Right cardiac atrium (tissue), 5 donors: ENCODE results near the gene SHISA5. TPM values are rescaled to one million over a fixed set of nuclear protein-coding genes. Genes with fewer than 3 reads are reported as not detected.
A peak's percentile ranks its signal among the peaks of the same experiment; 100 is the strongest.

Experiments
- ATAC-seq, 2 donors: fragments of 200-7000 bp; cut with Tn5 transposase; one replicate each; pipeline versions ENCODE4 v1.8.0 to v1.9.1; 2020; ENCODE audit warnings: moderate library complexity in 2 of 2, mild to moderate bottlenecking in 1 of 2
- DNase-seq, 3 donors: peaks; one replicate each; pipeline ENCODE4 v3.0.0-alpha.2; 2020
- H3K27ac ChIP-seq: one replicate; pipeline ENCODE4 v1.5.1; 2013; ENCODE audit warnings: mild to moderate bottlenecking, low read length, control low read depth, moderate library complexity
- H3K27me3 ChIP-seq: one replicate; pipeline ENCODE4 v1.6.1; 2013; ENCODE audit not compliant: control insufficient read depth, insufficient read depth
- H3K4me1 ChIP-seq: one replicate; pipeline ENCODE4 v1.6.1; 2013; ENCODE audit warnings: low read length; ENCODE audit not compliant: control insufficient read depth, insufficient read depth
- H3K4me3 ChIP-seq: one replicate; pipeline ENCODE4 v1.5.1; 2013; ENCODE audit warnings: low read length, control low read depth
- H3K9me3 ChIP-seq: one replicate; pipeline ENCODE4 v1.6.1; 2013; ENCODE audit warnings: low read length; ENCODE audit not compliant: control insufficient read depth
- WGBS: extraction: QIAGEN DNeasy Blood & Tissue Kit; methylation state at CpG from one replicate; pipeline ENCODE4 v1.1.7; 2013; 5-methylcytosine and 5-hydroxymethylcytosine counted together
- intact Hi-C, 4 donors: fragments of 100-400 bp; cut with DNase I; formaldehyde crosslinking; loops; one replicate each; pipeline versions ENCODE4 v1.11.0 to v1.14.0; 2022 to 2023
- polyA plus RNA-seq: library from polyadenylated mRNA; stranded (reverse); fragments of 200-250 nt; gene quantifications from one replicate; pipeline ENCODE4 v1.2.3, GENCODE V29; 2013
- total RNA-seq, 4 donors: library from RNA; stranded (reverse); fragmentation: NEBNext Ultra II Directional; extraction: Animal tissue kit (Norgen Biotek cat#: 25700); gene quantifications; one replicate each; pipeline ENCODE4 v1.2.1, GENCODE V29; 2021
- donor health status: healthy with polysubstance abuse.
- donor health status: DM: no; HTN: yes; CAD: no.
- donor health status: DM: no; HTN: no; CAD: no.
- donor health status: DM: no; HTN: yes; CAD: no; lungs with severe emphysema.
- donor health status: DM: yes; HTN: yes; CAD: no.

Gene SHISA5
- total and polyA plus RNA-seq, 5 donors: 57.0 to 93.1 (median 74.4) TPM

- Histone ChIP-seq H3K27me3 (no peaks in the 10 kb centered on the region), H3K9me3 (no peaks in the 10 kb centered on the region), H3K27ac (peak within 1 kb of the TSS; percentile 89), H3K4me1 (no peaks in the 10 kb centered on the region), H3K4me3 (peak within 1 kb of the TSS; percentile 49)
- WGBS: under 1% methylated on average over 54 of the region's 54 CpGs
- intact Hi-C loops: loop anchor here in 2 of 4 donors (5.0 kb wide), 2 partner anchors 38 to 163 kb away; no protein-coding TSS in a partner anchor
- peak; percentile 99 for DNase-seq
- ATAC-seq: peak; percentile 98
Measured at GRCh38 chr3:48439820-48440589, 64.0 kb downstream of the SHISA5 start, which contains the start of the genes CCDC51 and TMA7. Gene CCDC51 (minus strand): TSS chr3:48440119. CDS start chr3:48435128, 4,991 bp downstream. Gene TMA7 (plus strand): TSS chr3:48440257. CDS start chr3:48440297, 40 bp downstream.

GRCh38 chr3:48437812-48438211, 66.2 kb downstream of the SHISA5 start:
- intact Hi-C loops: loop anchor here in 3 of 4 donors (2.0 to 5.0 kb wide), 4 partner anchors 36 to 165 kb away; no protein-coding TSS in a partner anchor
- H3K27me3 ChIP-seq: no peaks in the 10 kb centered on the region
- WGBS: 86% methylated on average over 4 of the region's 4 CpGs
- no peak for DNase-seq
- no peak overlapping the region for H3K27ac ChIP-seq
- H3K4me3 ChIP-seq: no peak overlapping the region
- no peaks in the 10 kb centered on the region for H3K9me3 ChIP-seq
- ATAC-seq: no peak
- no peaks in the 10 kb centered on the region for H3K4me1 ChIP-seq

- intact Hi-C loops: loop anchor here (1.0 to 5.0 kb wide), 5 partner anchors 35 to 164 kb away; no protein-coding TSS in a partner anchor
- Histone ChIP-seq H3K4me3 (no peak overlapping the region), H3K27ac (no peak overlapping the region), H3K9me3 (no peaks in the 10 kb centered on the region), H3K4me1 (no peaks in the 10 kb centered on the region), H3K27me3 (no peaks in the 10 kb centered on the region)
- 84% methylated on average over 7 of the region's 7 CpGs for WGBS
- ATAC-seq: no peak
- DNase-seq: peak in 1 of 3 donors; percentile 27
Measured at GRCh38 chr3:48436855-48437254, 67.1 kb downstream of the SHISA5 start.

GRCh38 chr3:48436477-48436787, 67.5 kb downstream of the SHISA5 start:
- H3K9me3 ChIP-seq: no peaks in the 10 kb centered on the region
- H3K4me3 ChIP-seq: no peak overlapping the region
- intact Hi-C loops: loop anchor here (1.0 to 5.0 kb wide), 5 partner anchors 34 to 164 kb away; no protein-coding TSS in a partner anchor
- no peaks in the 10 kb centered on the region for H3K4me1 ChIP-seq
- 65% methylated on average over 1 of the region's 1 CpG for WGBS
- ATAC-seq: no peak
- peak in 1 of 3 donors; percentile 43 for DNase-seq
- H3K27ac ChIP-seq: no peak overlapping the region
- H3K27me3 ChIP-seq: no peaks in the 10 kb centered on the region

GRCh38 chr3:48435774-48436476, 68.0 kb downstream of the SHISA5 start:
- Histone ChIP-seq H3K27ac (no peak overlapping the region), H3K4me3 (no peak overlapping the region), H3K9me3 (no peaks in the 10 kb centered on the region), H3K27me3 (no peaks in the 10 kb centered on the region), H3K4me1 (no peaks in the 10 kb centered on the region)
- intact Hi-C loops: loop anchor here (1.0 to 5.0 kb wide), 5 partner anchors 34 to 163 kb away; no protein-coding TSS in a partner anchor
- WGBS: 44% methylated on average over 7 of the region's 7 CpGs
- ATAC-seq (peak; percentile 40 to 47), DNase-seq (peak; percentile 81 to 92 (median 90))

GRCh38 chr3:48435223-48435595, 68.8 kb downstream of the SHISA5 start:
- no peak for ATAC-seq
- no peak for DNase-seq
- H3K9me3 ChIP-seq: no peaks in the 10 kb centered on the region
- no peaks in the 10 kb centered on the region for H3K27me3 ChIP-seq
- no peak overlapping the region for H3K4me3 ChIP-seq
- intact Hi-C loops: loop anchor here in 3 of 4 donors (2.0 to 5.0 kb wide), 3 partner anchors 33 to 162 kb away; no protein-coding TSS in a partner anchor
- WGBS: 87% methylated on average over 4 of the region's 4 CpGs
- no peak overlapping the region for H3K27ac ChIP-seq
- no peaks in the 10 kb centered on the region for H3K4me1 ChIP-seq

- ATAC-seq (no peak), DNase-seq (peak in 1 of 3 donors; percentile 44)
- 69% methylated on average over 15 of the region's 15 CpGs for WGBS
- H3K4me3 ChIP-seq: no peak overlapping the region
- H3K27me3 ChIP-seq: no peaks in the 10 kb centered on the region
- no peak overlapping the region for H3K27ac ChIP-seq
- intact Hi-C loops: loop anchor here in 3 of 4 donors (2.0 to 5.0 kb wide), 4 partner anchors 32 to 162 kb away; no protein-coding TSS in a partner anchor
- H3K9me3 ChIP-seq: no peaks in the 10 kb centered on the region
- no peaks in the 10 kb centered on the region for H3K4me1 ChIP-seq
Measured at GRCh38 chr3:48434591-48435222, 69.3 kb downstream of the SHISA5 start.

GRCh38 chr3:48433472-48434118, 70.4 kb downstream of the SHISA5 start:
- Histone ChIP-seq H3K27ac (no peak overlapping the region), H3K27me3 (no peaks in the 10 kb centered on the region), H3K4me3 (no peak overlapping the region), H3K9me3 (no peaks in the 10 kb centered on the region), H3K4me1 (no peaks in the 10 kb centered on the region)
- ATAC-seq (peak in 1 of 2 donors; percentile 75), DNase-seq (peak in 2 of 3 donors; percentile 42 to 64)
- intact Hi-C loops: loop anchor here in 2 of 4 donors (2.0 to 5.0 kb wide), 2 partner anchors 161 kb away; no protein-coding TSS in a partner anchor
- WGBS: 68% methylated on average over 12 of the region's 12 CpGs

- intact Hi-C loops: loop anchor here in 1 of 4 donors (5.0 kb wide), 1 partner anchor 160 kb away; no protein-coding TSS in a partner anchor
- no peak for ATAC-seq
Measured at GRCh38 chr3:48432411-48433371, 71.3 kb downstream of the SHISA5 start.

More at GRCh38 chr3:48432411-48433371, 71.3 kb downstream of the SHISA5 start:
- H3K4me3 ChIP-seq: no peak overlapping the region
- H3K27me3 ChIP-seq: no peaks in the 10 kb centered on the region
- DNase-seq: peak in 1 of 3 donors; percentile 27
- peaks cover 1% of the 10 kb centered on the region for H3K4me1 ChIP-seq
- WGBS: 80% methylated on average over 16 of the region's 16 CpGs
- no peak overlapping the region for H3K27ac ChIP-seq
- H3K9me3 ChIP-seq: no peaks in the 10 kb centered on the region
